Body of pancreas (tissue), 4 donors: ENCODE measurements around the gene RBMS3. TPM values are rescaled to one million over a fixed set of nuclear protein-coding genes. Genes with fewer than 3 reads are reported as not detected.

Experiments used
- ATAC-seq: fragments of 150-250 bp; one replicate; pipeline ENCODE4 v1.9.1; 2016
- DNase-seq, 4 donors: peaks; one replicate each; pipeline ENCODE4 v3.0.0-alpha.2; 2019
- H3K27ac ChIP-seq, 4 donors: fragments of 200-600 bp; sonication (generic); 1 replicate in 3 of 4; 2 replicates in 1 of 4; pipeline versions ENCODE4 v1.5.1 to v1.6.1; 2016 to 2019; ENCODE audit warnings: mild to moderate bottlenecking in 1 of 4, mixed read lengths in 1 of 4, moderate library complexity in 1 of 4
- H3K27me3 ChIP-seq, 2 donors: fragments of 200-600 bp; sonication (generic); one replicate each; pipeline ENCODE4 v1.6.0; 2016; ENCODE audit warnings: mild to moderate bottlenecking in 1 of 2
- H3K36me3 ChIP-seq, 2 donors: fragments of 200-600 bp; sonication (generic); replicated peaks in 1 of 2; 2 replicates each; pipeline ENCODE4 v1.5.1; 2016; ENCODE audit warnings: low read depth in 2 of 2; ENCODE audit not compliant: insufficient read depth in 1 of 2
- H3K4me1 ChIP-seq: fragments of 200-600 bp; sonication (generic); one replicate; pipeline ENCODE4 v1.6.0; 2016
- H3K4me3 ChIP-seq, 2 donors: fragments of 200-600 bp; sonication (generic); 1 replicate in 1 of 2; 2 replicates in 1 of 2; pipeline ENCODE4 v1.5.1; 2016 to 2019
- H3K9me3 ChIP-seq, 3 donors: fragments of 200-600 bp; sonication (generic); 1 replicate in 2 of 3; 2 replicates in 1 of 3; pipeline ENCODE4 v1.5.1; 2016
- POLR2A ChIP-seq, 3 donors: fragments of 450-650 bp; IDR thresholded peaks; one replicate each; pipeline ENCODE4 v1.6.1; 2016; ENCODE audit warnings: antibody characterized with exemption in 3 of 3, mild to moderate bottlenecking in 2 of 3
- WGBS, 2 donors: methylation state at CpG; one replicate each; pipeline ENCODE4 v1.1.5; 2017; 5-methylcytosine and 5-hydroxymethylcytosine counted together
- intact Hi-C: fragments of 100-400 bp; cut with DNase I; formaldehyde crosslinking; loops from one replicate; pipeline ENCODE4 v1.15.1; 2023
- total RNA-seq, 2 donors: library from RNA; depleted of rRNA; stranded (reverse); fragments of >200 nt; gene quantifications; one replicate each; pipeline ENCODE4 v1.1.0, GENCODE V29; 2016
- TF ChIP-seq, protein P1 (sequence below), 7 experiments: fragments of 450-650 bp in 4 of 7; fragments of 200-600 bp in 3 of 7; sonication (generic) in 3 of 7; IDR thresholded peaks; one replicate each; pipeline ENCODE4 v1.5.1; 2016 to 2019; ENCODE audit warnings: antibody characterized with exemption in 7 of 7

The RBMS3 gene
- total RNA-seq, 2 donors from 2014 or later = 17.4 to 29.7 TPM

DNA sequence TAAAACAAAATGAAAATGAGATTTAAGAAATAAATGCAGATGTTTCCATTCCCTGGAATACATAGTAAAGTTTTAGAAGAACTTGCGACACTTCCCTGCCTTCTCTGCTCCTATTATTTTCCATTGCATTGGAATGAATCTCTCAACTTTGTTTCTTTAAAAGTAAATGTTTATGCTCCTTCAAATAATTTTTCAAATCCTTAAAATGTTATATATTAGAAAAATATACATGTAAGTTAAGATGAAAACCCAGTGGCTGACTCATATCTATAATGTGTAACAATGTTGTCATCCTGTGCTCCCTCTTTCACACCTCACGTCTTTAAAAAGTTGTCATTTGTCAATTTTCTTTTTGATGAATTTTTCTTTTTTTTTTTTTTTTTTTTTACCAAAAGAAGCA, 3.6 kb downstream of the RBMS3 start:
- DNase-seq (no peak), ATAC-seq (no peak)
- Histone ChIP-seq H3K4me1 (peaks cover 8% of the 10 kb centered on the region), H3K9me3 (no peaks in the 10 kb centered on the region), H3K27ac (no peak overlapping the region), H3K36me3 (no peaks in the 10 kb centered on the region), H3K27me3 (no peaks in the 10 kb centered on the region), H3K4me3 (no peak overlapping the region)
- TF ChIP-seq POLR2A (IDR thresholded peaks at IDR 0.05) = no peak
- TF ChIP-seq, protein P1, sequence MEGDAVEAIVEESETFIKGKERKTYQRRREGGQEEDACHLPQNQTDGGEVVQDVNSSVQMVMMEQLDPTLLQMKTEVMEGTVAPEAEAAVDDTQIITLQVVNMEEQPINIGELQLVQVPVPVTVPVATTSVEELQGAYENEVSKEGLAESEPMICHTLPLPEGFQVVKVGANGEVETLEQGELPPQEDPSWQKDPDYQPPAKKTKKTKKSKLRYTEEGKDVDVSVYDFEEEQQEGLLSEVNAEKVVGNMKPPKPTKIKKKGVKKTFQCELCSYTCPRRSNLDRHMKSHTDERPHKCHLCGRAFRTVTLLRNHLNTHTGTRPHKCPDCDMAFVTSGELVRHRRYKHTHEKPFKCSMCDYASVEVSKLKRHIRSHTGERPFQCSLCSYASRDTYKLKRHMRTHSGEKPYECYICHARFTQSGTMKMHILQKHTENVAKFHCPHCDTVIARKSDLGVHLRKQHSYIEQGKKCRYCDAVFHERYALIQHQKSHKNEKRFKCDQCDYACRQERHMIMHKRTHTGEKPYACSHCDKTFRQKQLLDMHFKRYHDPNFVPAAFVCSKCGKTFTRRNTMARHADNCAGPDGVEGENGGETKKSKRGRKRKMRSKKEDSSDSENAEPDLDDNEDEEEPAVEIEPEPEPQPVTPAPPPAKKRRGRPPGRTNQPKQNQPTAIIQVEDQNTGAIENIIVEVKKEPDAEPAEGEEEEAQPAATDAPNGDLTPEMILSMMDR (IDR thresholded peaks at IDR 0.05) = no peak
- WGBS, 2 donors = 59 to 73% methylated on average over 2 of the region's 2 CpGs
- intact Hi-C loops = no loop called here

DNA sequence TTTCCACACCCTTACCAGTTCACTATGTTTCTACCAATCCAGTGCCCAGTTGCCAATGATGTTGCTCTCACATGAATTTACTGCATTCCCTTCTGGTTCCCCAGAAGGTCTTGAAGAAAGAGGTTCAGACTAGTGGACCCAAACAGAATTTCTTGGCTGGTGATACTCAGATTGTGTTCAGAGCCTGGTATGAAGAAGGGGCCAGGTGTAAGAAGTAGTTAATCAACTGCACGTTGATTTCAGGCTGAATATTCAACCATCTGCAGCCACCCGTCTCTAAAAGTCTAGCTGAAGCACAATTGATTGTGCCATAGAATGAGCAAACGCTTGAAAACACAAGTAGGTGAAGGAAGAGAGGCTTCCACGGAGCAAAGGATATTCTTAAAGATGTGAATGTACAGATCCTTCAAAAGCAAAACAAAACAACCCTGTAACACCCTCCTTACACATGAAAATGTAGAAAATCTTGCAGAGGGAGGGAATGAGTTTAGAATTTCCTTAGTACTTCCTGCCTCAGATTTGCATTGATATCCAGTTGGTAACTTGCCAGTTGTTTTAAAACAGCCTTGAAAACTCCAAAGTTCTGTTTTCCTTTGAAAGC, 4.7 kb downstream of the RBMS3 start:
- Histone ChIP-seq H3K4me3 (no peak overlapping the region), H3K27me3 (no peaks in the 10 kb centered on the region), H3K4me1 (peaks cover 8% of the 10 kb centered on the region), H3K9me3 (no peaks in the 10 kb centered on the region), H3K36me3 (no peaks in the 10 kb centered on the region), H3K27ac (peak overlapping the region; percentile 5 to 51 (median 14))
- TF ChIP-seq, protein P1 (IDR thresholded peaks at IDR 0.05) = no peak
- TF ChIP-seq POLR2A (IDR thresholded peaks at IDR 0.05) = no peak
- WGBS, 2 donors = 4 to 6% methylated on average over 4 of the region's 4 CpGs
- intact Hi-C loops = no loop called here
- DNase-seq (no peak), ATAC-seq (no peak)

DNA sequence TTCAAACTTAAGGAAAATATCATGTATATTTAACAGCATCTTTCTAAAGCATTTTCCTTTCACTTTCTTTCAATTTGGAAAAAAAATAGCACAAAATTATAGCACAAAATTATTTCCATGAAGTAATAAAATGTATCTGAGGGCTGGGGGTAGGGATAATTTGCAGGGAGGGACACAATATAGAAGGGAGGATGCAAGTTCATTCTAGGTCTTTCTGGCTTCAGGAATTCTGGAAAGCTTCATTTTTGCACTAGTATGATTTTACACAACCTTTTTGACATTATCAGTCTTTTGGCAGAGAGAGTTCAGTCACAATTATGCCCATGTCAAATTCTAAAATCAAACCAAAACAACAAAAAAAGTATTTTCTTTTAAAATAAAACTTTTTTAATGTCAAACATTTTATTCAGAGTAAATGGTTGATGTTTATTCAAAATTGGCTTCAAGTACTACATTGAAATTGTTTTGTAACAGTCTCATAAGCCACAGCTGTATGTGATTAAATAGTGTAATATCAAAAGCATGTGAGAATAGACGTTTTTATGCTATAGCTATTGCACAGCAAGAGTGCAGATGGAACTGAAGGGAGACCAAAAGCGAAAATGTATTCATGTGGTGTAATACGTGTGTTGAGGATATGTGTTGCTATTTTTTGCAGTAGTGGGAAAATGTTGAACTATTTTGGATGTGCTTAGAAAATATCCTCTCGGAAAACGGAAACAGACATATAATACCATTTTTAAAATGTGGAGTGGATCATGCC, 5.8 kb downstream of the RBMS3 start:
- TF ChIP-seq POLR2A (IDR thresholded peaks at IDR 0.05) = no peak
- TF ChIP-seq, protein P1 (IDR thresholded peaks at IDR 0.05) = no peak
- Histone ChIP-seq H3K36me3 (no peaks in the 10 kb centered on the region), H3K4me1 (peaks cover 13% of the 10 kb centered on the region), H3K4me3 (no peak overlapping the region), H3K9me3 (no peaks in the 10 kb centered on the region), H3K27ac (peak overlapping the region in 1 of 4 donors; percentile 51), H3K27me3 (no peaks in the 10 kb centered on the region)
- WGBS, 2 donors = 58 to 64% methylated on average over 5 of the region's 5 CpGs
- intact Hi-C loops = no loop called here
- no peak for ATAC-seq
- no peak for DNase-seq

DNA sequence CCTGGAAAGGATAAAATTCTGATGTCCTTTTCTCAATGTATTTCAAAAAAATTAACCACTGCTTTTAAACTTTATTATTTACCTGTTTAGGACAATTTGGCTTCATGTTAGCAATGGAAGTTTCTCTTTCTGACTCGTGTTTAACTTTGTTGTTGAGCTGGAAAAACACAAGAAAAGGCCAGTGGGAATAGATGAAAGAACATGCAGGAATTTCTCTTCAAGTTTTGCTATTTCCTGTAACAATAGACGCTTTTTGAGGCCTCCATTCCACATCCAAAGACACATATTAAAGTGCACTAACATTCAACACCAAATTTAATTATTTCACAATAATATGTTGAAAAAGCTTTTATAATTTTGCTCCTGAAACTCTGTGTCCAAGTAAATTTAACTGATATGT, 9.7 kb downstream of the RBMS3 start:
- intact Hi-C loops = no loop called here
- H3K27ac ChIP-seq = peak overlapping the region in 1 of 4 donors; percentile 46
- H3K27me3 ChIP-seq = no peaks in the 10 kb centered on the region
- no peak for ATAC-seq
- no peak for DNase-seq
- no peak overlapping the region for H3K4me3 ChIP-seq
- H3K36me3 ChIP-seq = no peaks in the 10 kb centered on the region
- H3K9me3 ChIP-seq = no peaks in the 10 kb centered on the region
- WGBS, 2 donors = 48 to 66% methylated on average over 2 of the region's 2 CpGs
- H3K4me1 ChIP-seq = peaks cover 16% of the 10 kb centered on the region
- TF ChIP-seq, protein P1 (IDR thresholded peaks at IDR 0.05) = no peak
- no peak for TF ChIP-seq POLR2A (IDR thresholded peaks at IDR 0.05)
